Measurements from ENCODE around the gene NUCB2.

DNA sequence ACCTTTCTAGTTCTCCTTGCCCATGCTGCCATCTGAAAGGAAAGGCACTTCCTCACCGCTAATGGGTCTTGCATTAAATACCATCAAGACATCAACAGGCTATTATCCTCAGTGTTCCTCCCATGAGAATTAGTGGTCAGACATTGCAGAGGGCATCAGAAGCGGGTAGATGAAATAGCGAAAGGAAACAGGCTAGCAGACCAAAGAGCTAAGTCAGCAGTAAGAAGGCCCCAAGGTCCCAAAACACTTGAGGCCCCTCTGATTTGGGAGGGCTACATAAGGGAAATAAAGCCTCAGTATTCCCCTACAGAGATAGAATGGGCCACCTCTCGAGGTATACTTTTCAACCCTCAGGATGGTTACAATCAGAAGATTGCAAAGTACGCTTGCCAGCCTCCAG is 99.0 kb downstream of the NUCB2 start:
- TF ChIP-seq, protein P1, sequence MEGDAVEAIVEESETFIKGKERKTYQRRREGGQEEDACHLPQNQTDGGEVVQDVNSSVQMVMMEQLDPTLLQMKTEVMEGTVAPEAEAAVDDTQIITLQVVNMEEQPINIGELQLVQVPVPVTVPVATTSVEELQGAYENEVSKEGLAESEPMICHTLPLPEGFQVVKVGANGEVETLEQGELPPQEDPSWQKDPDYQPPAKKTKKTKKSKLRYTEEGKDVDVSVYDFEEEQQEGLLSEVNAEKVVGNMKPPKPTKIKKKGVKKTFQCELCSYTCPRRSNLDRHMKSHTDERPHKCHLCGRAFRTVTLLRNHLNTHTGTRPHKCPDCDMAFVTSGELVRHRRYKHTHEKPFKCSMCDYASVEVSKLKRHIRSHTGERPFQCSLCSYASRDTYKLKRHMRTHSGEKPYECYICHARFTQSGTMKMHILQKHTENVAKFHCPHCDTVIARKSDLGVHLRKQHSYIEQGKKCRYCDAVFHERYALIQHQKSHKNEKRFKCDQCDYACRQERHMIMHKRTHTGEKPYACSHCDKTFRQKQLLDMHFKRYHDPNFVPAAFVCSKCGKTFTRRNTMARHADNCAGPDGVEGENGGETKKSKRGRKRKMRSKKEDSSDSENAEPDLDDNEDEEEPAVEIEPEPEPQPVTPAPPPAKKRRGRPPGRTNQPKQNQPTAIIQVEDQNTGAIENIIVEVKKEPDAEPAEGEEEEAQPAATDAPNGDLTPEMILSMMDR (IDR thresholded peaks at IDR 0.05; ENCODE audit: control extremely low read depth in 1 of 3, insufficient read depth in 1 of 3, low read depth in 1 of 3, low read length in 3 of 3) = no peak
- TF ChIP-seq RXRA (IDR thresholded peaks at IDR 0.05; ENCODE audit: insufficient read depth, low read depth, low read length) (no peak), CHD2 (IDR thresholded peaks at IDR 0.05; ENCODE audit: low read length) (no peak), TAF1 (IDR thresholded peaks at IDR 0.05; ENCODE audit: low read depth, low read length) (no peak), EGR1 (IDR thresholded peaks at IDR 0.05; ENCODE audit: borderline replicate concordance, low read depth, low read length) (no peak), POLR2A (IDR thresholded peaks at IDR 0.05; ENCODE audit: control extremely low read depth in 1 of 2, low read depth in 2 of 2, low read length in 2 of 2) (no peak), SIX5 (IDR thresholded peaks at IDR 0.05; ENCODE audit: low read depth, low read length) (no peak), EP300 (IDR thresholded peaks at IDR 0.05; ENCODE audit: borderline replicate concordance in 1 of 2, low read depth in 2 of 2, low read length in 2 of 2) (no peak), YY1 (IDR thresholded peaks at IDR 0.05; ENCODE audit: low read depth, low read length) (no peak), HDAC2 (IDR thresholded peaks at IDR 0.05; ENCODE audit: borderline replicate concordance in 1 of 2, low read depth in 2 of 2, low read length in 2 of 2) (no peak), TEAD4 (IDR thresholded peaks at IDR 0.05; ENCODE audit: low read depth, low read length) (no peak), ZNF274 (IDR thresholded peaks at IDR 0.05; ENCODE audit: borderline replicate concordance, extremely low read depth, low read length) (no peak), EZH2 (IDR thresholded peaks at IDR 0.05; ENCODE audit: low read depth, low read length, severe bottlenecking) (no peak)
- TF ChIP-seq, protein P2, sequence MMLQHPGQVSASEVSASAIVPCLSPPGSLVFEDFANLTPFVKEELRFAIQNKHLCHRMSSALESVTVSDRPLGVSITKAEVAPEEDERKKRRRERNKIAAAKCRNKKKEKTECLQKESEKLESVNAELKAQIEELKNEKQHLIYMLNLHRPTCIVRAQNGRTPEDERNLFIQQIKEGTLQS (IDR thresholded peaks at IDR 0.05; ENCODE audit: insufficient read depth, low read depth, low read length) = no peak

All from H1 (cell line).